HepG2 (cell line): ENCODE data around the gene DCLK1. TPM values are rescaled to one million over a fixed set of nuclear protein-coding genes. Genes with fewer than 3 reads are reported as not detected.

Experiments
- ATAC-seq: fragments of 200-7000 bp; cut with Tn5 transposase; 3 replicates; pipeline ENCODE4 v1.9.1; 2020; ENCODE audit warnings: mild to moderate bottlenecking, moderate library complexity
- BruUV-seq: library from RNA; stranded (reverse); fragments of 400-500 nt; replicated peaks from 2 replicates; lab custom pipeline; 2021; lab: Mats Ljungman, UMichigan
- CTCF ChIA-PET: fragments of 300-600 bp; formaldehyde crosslinking; extraction: SDS; loops from one replicate; lab custom pipeline; 2021; ENCODE audit warnings: low total read pairs, inconsistent platforms, low intra/inter-chr PET ratio; lab: Yijun Ruan, JAX
- POLR2A ChIA-PET: fragments of 350-600 bp; sonication (Branson Sonifier 250); formaldehyde crosslinking; loops from one replicate; lab custom pipeline; 2020; ENCODE audit warnings: antibody characterized with exemption, inconsistent platforms; lab: Yijun Ruan, JAX
- DNase-seq: peaks from one replicate; pipeline ENCODE4 v3.0.0-alpha.2; 2015; ENCODE audit warnings: low spot score
- FAIRE-seq: peaks from 3 replicates; lab custom pipeline; 2011; peaks lifted over from hg19 to GRCh38; lab: Jason Lieb, UNC
- H2AFZ ChIP-seq: one replicate; pipeline ENCODE4 v1.6.1; 2011; ENCODE audit warnings: low read length, inconsistent platforms
- H3K27ac ChIP-seq: fragments of 300-600 bp; 3 replicates; pipeline ENCODE4 v1.8.0; 2011; ENCODE audit warnings: mixed run types, mild to moderate bottlenecking, mixed read lengths, low read length, inconsistent platforms; ENCODE audit not compliant: insufficient read depth; ENCODE audit errors: extremely low read length
- H3K27me3 ChIP-seq, 2 experiments: fragments of 200-600 bp in 1 of 2; 2 replicates in 1 of 2; 3 replicates in 1 of 2; pipeline versions ENCODE4 v1.6.0 to v1.8.0; 2011; ENCODE audit warnings: low read length in 2 of 2, mild to moderate bottlenecking in 2 of 2, moderate library complexity in 2 of 2, inconsistent platforms in 1 of 2; ENCODE audit not compliant: insufficient read depth in 2 of 2, control insufficient read depth in 1 of 2
- H3K36me3 ChIP-seq, 2 experiments: fragments of 200-600 bp in 1 of 2; replicated peaks in 1 of 2; 2 replicates in 1 of 2; 3 replicates in 1 of 2; pipeline versions ENCODE4 v1.5.1 to v1.8.0; 2011; ENCODE audit warnings: low read length in 2 of 2, inconsistent platforms in 1 of 2; ENCODE audit not compliant: insufficient read depth in 2 of 2, control insufficient read depth in 1 of 2
- H3K4me1 ChIP-seq: 2 replicates; pipeline ENCODE4 v1.5.1; 2012; ENCODE audit warnings: low read length, inconsistent platforms; ENCODE audit not compliant: insufficient read depth
- H3K4me2 ChIP-seq: 2 replicates; pipeline ENCODE4 v1.6.0; 2011; ENCODE audit warnings: low read depth, low read length, inconsistent platforms
- H3K4me3 ChIP-seq, 3 experiments: fragments of 200-600 bp in 1 of 3; sonication (generic), shearing (Covaris generic) in 1 of 3; replicated peaks in 1 of 3; 2 replicates each; pipeline ENCODE4 v1.5.1; 2011 to 2016; ENCODE audit warnings: low read length in 3 of 3, inconsistent platforms in 2 of 3, low read depth in 2 of 3, mild to moderate bottlenecking in 2 of 3, control low read depth in 1 of 3, mixed read lengths in 1 of 3; ENCODE audit not compliant: insufficient read depth in 1 of 3
- H3K79me2 ChIP-seq: one replicate; pipeline ENCODE4 v1.6.1; 2011; ENCODE audit warnings: low read length, inconsistent platforms; ENCODE audit not compliant: insufficient read depth
- H3K9ac ChIP-seq: 2 replicates; pipeline ENCODE4 v1.6.0; 2011; ENCODE audit warnings: mild to moderate bottlenecking, low read depth, low read length, inconsistent platforms; ENCODE audit not compliant: insufficient read depth
- H3K9me3 ChIP-seq: 2 replicates; pipeline ENCODE4 v1.5.1; 2012; ENCODE audit warnings: mild to moderate bottlenecking, low read length
- H4K20me1 ChIP-seq: 2 replicates; pipeline ENCODE4 v1.6.0; 2011; ENCODE audit warnings: inconsistent platforms, mild to moderate bottlenecking, low read length, moderate library complexity; ENCODE audit not compliant: insufficient read depth
- ADNP ChIP-seq: sonication (generic); formaldehyde crosslinking; IDR thresholded peaks from 2 replicates; pipeline ENCODE4 v1.4.0; 2020; ENCODE audit warnings: missing genetic modification reagents
- MED1 ChIP-seq: sonication (generic); formaldehyde crosslinking; IDR thresholded peaks from 2 replicates; pipeline ENCODE4 v1.4.0; 2020; ENCODE audit warnings: missing genetic modification reagents
- MZF1 ChIP-seq: sonication (generic); formaldehyde crosslinking; IDR thresholded peaks from 2 replicates; pipeline ENCODE4 v1.8.1; 2023; ENCODE audit warnings: mild to moderate bottlenecking, missing genetic modification reagents, borderline replicate concordance
- PAF1 ChIP-seq: IDR thresholded peaks from 2 replicates; pipeline ENCODE4 v1.6.1; 2016; ENCODE audit warnings: missing genetic modification reagents, missing compliant biosample characterization
- RAD21 ChIP-seq: fragments of 450-650 bp; formaldehyde crosslinking; IDR thresholded peaks from 2 replicates; pipeline ENCODE4 v1.5.0; 2020; ENCODE audit warnings: mild to moderate bottlenecking
- RFXAP ChIP-seq: sonication (generic); formaldehyde crosslinking; IDR thresholded peaks from 2 replicates; pipeline ENCODE4 v1.4.0; 2020; ENCODE audit warnings: missing genetic modification reagents, borderline replicate concordance
- SP140L ChIP-seq: sonication (generic); formaldehyde crosslinking; IDR thresholded peaks from 2 replicates; pipeline ENCODE4 v1.4.0; 2020; ENCODE audit warnings: missing genetic modification reagents, borderline replicate concordance
- STAT5B ChIP-seq: sonication (generic); formaldehyde crosslinking; IDR thresholded peaks from 2 replicates; pipeline ENCODE4 v1.4.0; 2020; ENCODE audit warnings: missing genetic modification reagents
- ZNF160 ChIP-seq: sonication (generic); formaldehyde crosslinking; IDR thresholded peaks from 2 replicates; pipeline ENCODE4 v1.8.0; 2022; ENCODE audit warnings: mild to moderate bottlenecking, inconsistent platforms, missing genetic modification reagents
- WGBS: methylation state at CpG from one replicate; pipeline ENCODE4 v1.1.6; 2017; ENCODE audit warnings: low lambda C conversion rate; 5-methylcytosine and 5-hydroxymethylcytosine counted together
- in situ Hi-C: cut with HindIII; loops from 2 replicates; pipeline ENCODE4 v1.10.0; 2017; ENCODE audit warnings: low pct_unique_long_range_greater_than_20kb; ENCODE audit not compliant: extremely low pct_ligation_motif_present
- intact Hi-C: fragments of 100-400 bp; cut with micrococcal nuclease; formaldehyde crosslinking; loops from one replicate; pipeline ENCODE4 v1.10.0; 2022; ENCODE audit not compliant: unreplicated experiment
- polyA plus RNA-seq, 8 experiments: library from polyadenylated mRNA; depleted of rRNA in 3 of 8; stranded (reverse) in 7 of 8; unstranded in 1 of 8; fragments of >200 nt; fragmentation: Illumina TruSeq in 4 of 8; extraction: Trizol in 4 of 8; gene quantifications; 2 replicates each; pipeline versions ENCODE4 v1.2.1 to v1.2.3, GENCODE V29; 2011 to 2016; ENCODE audit warnings: low read depth in 4 of 8, missing spikeins in 1 of 8, mixed read lengths in 1 of 8; ENCODE audit not compliant: insufficient read depth in 1 of 8
- total RNA-seq, 5 experiments: library from RNA; depleted of rRNA; stranded (reverse); fragments of >200 nt; fragmentation: Illumina TruSeq; extraction: Trizol; gene quantifications; 2 replicates each; pipeline ENCODE4 v1.2.3, GENCODE V29; 2016; ENCODE audit warnings: low read depth in 1 of 5
- TF ChIP-seq, protein P1 (sequence below): IDR thresholded peaks from 2 replicates; pipeline ENCODE4 v1.4.0; 2020; ENCODE audit warnings: mild to moderate bottlenecking, missing genetic modification reagents
- TF ChIP-seq, protein P2 (sequence below): sonication (generic); formaldehyde crosslinking; IDR thresholded peaks from 2 replicates; pipeline ENCODE4 v1.4.0; 2020; ENCODE audit warnings: missing genetic modification reagents
- TF ChIP-seq, protein P3 (sequence below): sonication (generic); formaldehyde crosslinking; IDR thresholded peaks from 2 replicates; pipeline ENCODE4 v1.5.0; 2020; ENCODE audit warnings: missing genetic modification reagents

DCLK1 gene
- total and polyA plus RNA-seq, 2 of the 13 experiments (the other 11 are each of a cell fraction or from before 2014, with no cell fraction given) = not detected

DNA sequence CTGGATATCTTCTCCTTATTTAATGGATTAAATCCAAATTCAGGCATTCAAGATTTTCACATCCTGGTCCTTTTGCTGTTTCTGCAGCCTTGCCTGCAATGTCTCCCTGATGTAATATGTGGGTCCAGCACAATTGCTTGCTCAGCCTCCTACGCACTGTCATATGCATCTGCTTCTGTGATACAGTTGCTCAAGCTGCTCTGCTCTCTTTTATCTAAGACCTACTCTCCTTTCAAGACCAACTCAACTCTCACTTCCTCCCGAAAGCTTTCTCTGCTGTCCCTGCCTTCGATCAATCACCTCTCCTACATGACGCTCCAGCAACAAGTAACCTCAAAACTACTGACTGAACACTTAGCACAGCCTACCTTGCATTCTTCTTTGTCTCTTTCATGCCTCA lies 138.2 kb downstream of the DCLK1 start (continued):
- TF ChIP-seq, protein P1, sequence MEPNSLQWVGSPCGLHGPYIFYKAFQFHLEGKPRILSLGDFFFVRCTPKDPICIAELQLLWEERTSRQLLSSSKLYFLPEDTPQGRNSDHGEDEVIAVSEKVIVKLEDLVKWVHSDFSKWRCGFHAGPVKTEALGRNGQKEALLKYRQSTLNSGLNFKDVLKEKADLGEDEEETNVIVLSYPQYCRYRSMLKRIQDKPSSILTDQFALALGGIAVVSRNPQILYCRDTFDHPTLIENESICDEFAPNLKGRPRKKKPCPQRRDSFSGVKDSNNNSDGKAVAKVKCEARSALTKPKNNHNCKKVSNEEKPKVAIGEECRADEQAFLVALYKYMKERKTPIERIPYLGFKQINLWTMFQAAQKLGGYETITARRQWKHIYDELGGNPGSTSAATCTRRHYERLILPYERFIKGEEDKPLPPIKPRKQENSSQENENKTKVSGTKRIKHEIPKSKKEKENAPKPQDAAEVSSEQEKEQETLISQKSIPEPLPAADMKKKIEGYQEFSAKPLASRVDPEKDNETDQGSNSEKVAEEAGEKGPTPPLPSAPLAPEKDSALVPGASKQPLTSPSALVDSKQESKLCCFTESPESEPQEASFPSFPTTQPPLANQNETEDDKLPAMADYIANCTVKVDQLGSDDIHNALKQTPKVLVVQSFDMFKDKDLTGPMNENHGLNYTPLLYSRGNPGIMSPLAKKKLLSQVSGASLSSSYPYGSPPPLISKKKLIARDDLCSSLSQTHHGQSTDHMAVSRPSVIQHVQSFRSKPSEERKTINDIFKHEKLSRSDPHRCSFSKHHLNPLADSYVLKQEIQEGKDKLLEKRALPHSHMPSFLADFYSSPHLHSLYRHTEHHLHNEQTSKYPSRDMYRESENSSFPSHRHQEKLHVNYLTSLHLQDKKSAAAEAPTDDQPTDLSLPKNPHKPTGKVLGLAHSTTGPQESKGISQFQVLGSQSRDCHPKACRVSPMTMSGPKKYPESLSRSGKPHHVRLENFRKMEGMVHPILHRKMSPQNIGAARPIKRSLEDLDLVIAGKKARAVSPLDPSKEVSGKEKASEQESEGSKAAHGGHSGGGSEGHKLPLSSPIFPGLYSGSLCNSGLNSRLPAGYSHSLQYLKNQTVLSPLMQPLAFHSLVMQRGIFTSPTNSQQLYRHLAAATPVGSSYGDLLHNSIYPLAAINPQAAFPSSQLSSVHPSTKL (CRISPR knock-in tag) = no peak
- TF ChIP-seq STAT5B = no peak

DNA sequence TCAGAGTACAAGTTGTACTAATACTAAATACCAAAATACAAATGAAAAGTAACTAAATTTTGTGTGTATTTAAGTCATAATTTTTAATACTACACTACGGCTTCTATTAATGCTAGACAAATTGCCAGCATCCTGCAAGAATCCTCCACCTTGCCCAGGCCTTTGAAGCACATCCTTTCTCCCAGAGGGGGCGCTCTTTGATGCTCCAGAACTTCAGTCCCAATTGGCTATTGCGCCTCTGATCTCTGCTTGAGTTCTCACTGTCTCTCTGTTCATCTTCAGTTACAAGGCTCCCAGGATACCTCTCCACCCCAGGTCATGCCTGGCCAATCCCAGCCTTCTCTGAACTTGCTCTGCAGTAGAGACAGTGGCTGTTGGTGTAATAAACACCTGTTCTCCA lies 141.0 kb downstream of the DCLK1 start:
- Histone ChIP-seq H3K4me3 (no peak overlapping the region), H3K27me3 (no peaks in the 10 kb centered on the region), H3K9me3 (no peaks in the 10 kb centered on the region), H3K4me2 (no peak overlapping the region), H3K4me1 (no peaks in the 10 kb centered on the region), H2AFZ (no peak overlapping the region), H4K20me1 (no peaks in the 10 kb centered on the region), H3K36me3 (no peaks in the 10 kb centered on the region), H3K27ac (no peak overlapping the region), H3K79me2 (no peaks in the 10 kb centered on the region), H3K9ac (no peak overlapping the region)
- intact Hi-C loops = no loop called here
- POLR2A ChIA-PET = no interaction called here
- CTCF ChIA-PET = no interaction called here
- FAIRE-seq = no peak
- no peak for DNase-seq
- in situ Hi-C loops = loop anchor here (25.0 kb wide), 1 partner anchor 747 kb away; no protein-coding TSS in a partner anchor
- no TSS peak for BruUV-seq
- no peak for ATAC-seq
- WGBS = 2% methylated on average over 3 of the region's 3 CpGs
- TF ChIP-seq, protein P2, sequence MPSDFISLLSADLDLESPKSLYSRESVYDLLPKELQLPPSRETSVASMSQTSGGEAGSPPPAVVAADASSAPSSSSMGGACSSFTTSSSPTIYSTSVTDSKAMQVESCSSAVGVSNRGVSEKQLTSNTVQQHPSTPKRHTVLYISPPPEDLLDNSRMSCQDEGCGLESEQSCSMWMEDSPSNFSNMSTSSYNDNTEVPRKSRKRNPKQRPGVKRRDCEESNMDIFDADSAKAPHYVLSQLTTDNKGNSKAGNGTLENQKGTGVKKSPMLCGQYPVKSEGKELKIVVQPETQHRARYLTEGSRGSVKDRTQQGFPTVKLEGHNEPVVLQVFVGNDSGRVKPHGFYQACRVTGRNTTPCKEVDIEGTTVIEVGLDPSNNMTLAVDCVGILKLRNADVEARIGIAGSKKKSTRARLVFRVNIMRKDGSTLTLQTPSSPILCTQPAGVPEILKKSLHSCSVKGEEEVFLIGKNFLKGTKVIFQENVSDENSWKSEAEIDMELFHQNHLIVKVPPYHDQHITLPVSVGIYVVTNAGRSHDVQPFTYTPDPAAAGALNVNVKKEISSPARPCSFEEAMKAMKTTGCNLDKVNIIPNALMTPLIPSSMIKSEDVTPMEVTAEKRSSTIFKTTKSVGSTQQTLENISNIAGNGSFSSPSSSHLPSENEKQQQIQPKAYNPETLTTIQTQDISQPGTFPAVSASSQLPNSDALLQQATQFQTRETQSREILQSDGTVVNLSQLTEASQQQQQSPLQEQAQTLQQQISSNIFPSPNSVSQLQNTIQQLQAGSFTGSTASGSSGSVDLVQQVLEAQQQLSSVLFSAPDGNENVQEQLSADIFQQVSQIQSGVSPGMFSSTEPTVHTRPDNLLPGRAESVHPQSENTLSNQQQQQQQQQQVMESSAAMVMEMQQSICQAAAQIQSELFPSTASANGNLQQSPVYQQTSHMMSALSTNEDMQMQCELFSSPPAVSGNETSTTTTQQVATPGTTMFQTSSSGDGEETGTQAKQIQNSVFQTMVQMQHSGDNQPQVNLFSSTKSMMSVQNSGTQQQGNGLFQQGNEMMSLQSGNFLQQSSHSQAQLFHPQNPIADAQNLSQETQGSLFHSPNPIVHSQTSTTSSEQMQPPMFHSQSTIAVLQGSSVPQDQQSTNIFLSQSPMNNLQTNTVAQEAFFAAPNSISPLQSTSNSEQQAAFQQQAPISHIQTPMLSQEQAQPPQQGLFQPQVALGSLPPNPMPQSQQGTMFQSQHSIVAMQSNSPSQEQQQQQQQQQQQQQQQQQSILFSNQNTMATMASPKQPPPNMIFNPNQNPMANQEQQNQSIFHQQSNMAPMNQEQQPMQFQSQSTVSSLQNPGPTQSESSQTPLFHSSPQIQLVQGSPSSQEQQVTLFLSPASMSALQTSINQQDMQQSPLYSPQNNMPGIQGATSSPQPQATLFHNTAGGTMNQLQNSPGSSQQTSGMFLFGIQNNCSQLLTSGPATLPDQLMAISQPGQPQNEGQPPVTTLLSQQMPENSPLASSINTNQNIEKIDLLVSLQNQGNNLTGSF (CRISPR knock-in tag) = no peak
- TF ChIP-seq, protein P3, sequence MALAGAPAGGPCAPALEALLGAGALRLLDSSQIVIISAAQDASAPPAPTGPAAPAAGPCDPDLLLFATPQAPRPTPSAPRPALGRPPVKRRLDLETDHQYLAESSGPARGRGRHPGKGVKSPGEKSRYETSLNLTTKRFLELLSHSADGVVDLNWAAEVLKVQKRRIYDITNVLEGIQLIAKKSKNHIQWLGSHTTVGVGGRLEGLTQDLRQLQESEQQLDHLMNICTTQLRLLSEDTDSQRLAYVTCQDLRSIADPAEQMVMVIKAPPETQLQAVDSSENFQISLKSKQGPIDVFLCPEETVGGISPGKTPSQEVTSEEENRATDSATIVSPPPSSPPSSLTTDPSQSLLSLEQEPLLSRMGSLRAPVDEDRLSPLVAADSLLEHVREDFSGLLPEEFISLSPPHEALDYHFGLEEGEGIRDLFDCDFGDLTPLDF (CRISPR knock-in tag) = no peak
- TF ChIP-seq ZNF160 (no peak), RFXAP (CRISPR knock-in tag) (no peak), PAF1 (no peak), ADNP (CRISPR knock-in tag) (no peak), RAD21 (CRISPR knock-in tag) (no peak), MZF1 (CRISPR knock-in tag) (no peak), SP140L (CRISPR knock-in tag) (no peak), MED1 (CRISPR knock-in tag) (no peak)
